CD1c-positive myeloid dendritic cell (primary cell): Measurements from ENCODE around the gene OBSCN.

Source experiments
- DNase-seq: peaks from one replicate; pipeline ENCODE4 v3.0.0-alpha.2; 2016; ENCODE audit errors: extremely low spot score

Gene OBSCN

DNA sequence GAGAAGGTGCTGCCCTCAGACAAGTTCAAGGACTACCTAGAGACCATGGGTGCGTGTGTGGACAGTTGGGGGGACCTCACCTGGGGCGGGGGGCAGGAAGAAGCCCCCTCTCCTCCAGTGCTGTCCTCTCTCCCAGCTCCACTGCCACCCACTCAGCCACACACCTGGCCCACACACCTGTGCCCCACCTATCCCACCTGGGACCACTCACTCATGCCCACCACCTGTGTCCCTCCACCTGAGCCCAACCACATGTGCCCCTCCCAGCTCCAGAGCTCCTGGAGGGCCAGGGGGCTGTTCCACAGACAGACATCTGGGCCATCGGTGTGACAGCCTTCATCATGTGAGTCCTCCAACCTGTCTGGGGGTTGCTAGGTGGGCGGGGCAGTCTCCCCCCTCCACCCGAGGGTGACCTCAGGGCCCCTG is 169.8 kb downstream of the OBSCN start:
- no peak for DNase-seq

DNA sequence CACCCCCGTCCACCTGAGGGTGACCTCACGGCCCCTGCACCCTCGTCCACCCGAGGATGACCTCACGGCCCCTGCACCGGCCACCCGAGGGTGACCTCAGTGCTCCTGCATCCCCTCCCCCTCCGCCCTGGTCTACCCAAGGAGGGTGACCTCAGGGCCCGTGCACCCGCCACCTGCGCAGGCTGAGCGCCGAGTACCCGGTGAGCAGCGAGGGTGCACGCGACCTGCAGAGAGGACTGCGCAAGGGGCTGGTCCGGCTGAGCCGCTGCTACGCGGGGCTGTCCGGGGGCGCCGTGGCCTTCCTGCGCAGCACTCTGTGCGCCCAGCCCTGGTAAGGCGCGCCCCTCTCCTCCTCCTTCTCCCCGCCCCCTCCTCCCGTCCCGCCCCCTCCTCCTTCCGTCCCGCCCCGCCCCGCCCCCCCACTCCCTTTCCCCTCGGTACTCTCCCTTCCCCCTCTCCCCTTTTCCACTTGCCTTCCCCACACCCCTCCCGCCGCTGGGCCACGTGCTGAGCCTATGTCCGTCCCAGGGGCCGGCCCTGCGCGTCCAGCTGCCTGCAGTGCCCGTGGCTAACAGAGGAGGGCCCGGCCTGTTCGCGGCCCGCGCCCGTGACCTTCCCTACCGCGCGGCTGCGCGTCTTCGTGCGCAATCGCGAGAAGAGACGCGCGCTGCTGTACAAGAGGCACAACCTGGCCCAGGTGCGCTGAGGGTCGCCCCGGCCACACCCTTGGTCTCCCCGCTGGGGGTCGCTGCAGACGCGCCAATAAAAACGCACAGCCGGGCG is 170.4 kb downstream of the OBSCN start:
- peak; percentile 17 for DNase-seq

DNA sequence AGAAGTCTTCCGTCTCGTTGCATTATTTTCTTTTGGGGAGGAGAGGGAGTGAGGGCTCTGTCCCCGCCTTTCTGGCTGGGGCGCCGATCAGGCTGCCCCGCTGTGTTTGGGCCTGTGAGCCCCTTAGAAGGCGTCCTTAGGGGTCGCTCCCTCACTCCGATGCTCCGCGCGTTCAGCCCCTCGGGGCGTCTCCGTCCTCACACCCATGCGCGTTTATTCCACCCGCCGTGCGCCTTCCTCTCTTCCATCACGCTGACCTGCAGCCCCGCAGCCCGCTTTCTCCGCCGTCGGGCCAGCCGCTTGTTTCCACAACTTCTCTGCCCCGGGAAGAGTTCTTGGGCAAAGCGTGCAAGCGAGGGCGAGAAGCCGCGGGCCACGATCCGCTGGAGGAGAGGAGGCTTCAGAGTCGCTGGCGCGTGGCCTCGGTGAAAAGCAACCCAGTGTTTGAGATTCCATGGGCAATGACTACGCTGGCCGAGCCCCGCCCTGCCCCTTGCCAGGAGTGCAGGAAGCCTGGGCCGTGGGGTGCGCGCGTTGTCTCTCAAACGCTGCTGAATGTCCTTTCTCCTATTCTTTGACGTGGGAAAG is 171.1 kb downstream of the OBSCN start:
- no peak for DNase-seq

DNA sequence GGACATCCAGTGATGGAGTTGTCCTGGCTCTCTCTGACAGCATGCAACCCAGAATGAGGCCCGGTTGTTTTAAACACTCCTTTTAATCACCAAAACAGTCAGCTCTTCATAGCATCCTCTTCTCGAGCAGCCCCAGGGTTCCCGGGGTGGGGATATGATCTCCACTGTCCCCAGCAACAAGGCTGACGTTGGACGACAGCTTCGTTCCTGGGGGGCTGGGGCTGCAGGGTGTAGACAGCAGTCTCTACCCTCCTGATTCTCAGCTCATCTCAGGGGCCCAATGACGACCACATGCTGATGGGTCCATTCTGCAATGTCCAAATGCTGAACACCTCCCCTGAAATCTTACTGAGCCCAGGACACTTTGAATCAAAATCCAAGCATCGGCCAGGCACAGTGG is 171.8 kb downstream of the OBSCN start:
- DNase-seq: no peak

DNA sequence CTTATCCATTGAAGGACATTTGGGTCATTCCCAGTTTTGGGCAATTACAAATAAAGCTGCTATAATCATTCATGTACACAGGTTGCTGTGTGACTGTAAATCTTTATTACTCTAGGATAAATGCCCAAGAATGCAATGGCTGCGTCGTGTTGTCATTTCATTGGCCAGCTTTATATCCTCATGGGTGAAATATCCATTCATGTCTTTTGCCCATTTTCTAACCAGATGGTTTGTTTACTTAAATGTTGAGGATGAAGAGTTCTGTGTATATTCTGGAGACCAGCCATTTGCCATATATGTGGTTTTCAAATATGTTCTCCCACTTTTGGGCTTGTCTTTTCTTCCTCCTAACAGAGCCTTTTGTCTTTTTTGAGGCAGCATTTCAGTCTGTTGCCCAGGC is 173.5 kb downstream of the OBSCN start:
- no peak for DNase-seq

DNA sequence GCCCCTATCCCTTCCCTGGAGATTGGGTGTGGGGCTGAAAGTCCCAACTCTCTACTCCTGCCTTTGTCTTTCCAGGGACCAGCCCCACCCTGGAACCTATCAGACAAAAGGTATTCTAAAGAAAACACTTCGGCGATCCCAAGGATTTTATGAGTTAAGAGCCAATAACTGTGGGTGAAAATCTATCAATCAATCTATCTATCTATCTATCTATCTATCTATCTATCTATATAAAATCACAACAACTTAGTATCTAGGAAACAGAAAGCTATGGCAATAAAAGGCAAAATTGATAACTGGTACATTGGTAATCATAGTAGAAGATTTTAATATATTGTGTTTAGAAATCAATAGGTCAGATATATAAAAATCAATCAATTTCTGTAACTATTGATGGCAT is 175.9 kb downstream of the OBSCN start:
- no peak for DNase-seq

DNA sequence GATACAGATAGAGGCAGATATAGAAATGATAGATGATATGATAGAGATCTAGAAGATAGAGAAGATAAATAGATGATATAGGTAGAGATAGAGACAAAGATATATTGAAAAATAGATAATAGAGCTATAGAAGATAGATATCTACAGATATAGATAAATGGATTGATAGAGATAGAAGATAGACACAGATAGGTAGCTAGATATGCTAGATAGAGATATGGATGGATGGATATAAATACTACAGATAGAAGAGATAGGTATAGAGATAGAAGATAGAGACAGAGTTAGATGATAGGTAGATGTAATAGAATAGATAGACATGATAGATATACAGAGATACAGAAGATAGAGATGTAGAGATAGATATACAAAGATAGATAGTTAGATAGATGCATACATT is 177.4 kb downstream of the OBSCN start:
- no peak for DNase-seq

DNA sequence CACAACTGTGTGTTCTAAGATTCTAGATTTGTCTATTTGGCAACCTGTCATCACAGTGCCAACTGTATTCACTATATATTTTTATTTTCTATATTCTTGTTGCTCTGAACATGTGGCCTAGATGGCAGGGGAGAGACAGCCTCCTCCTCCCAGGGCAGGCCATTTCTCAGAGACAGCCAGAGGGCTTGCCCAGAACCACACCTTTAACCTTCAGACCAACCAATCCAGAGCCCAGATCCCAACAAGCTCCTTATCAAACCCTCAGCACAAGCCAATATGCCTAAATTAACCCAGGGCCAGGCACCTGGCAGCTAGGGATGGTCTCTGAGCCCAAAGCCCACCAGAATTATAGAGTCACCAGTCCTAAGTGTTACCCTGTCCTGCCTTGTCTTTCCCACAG is 179.5 kb downstream of the OBSCN start:
- no peak for DNase-seq

DNA sequence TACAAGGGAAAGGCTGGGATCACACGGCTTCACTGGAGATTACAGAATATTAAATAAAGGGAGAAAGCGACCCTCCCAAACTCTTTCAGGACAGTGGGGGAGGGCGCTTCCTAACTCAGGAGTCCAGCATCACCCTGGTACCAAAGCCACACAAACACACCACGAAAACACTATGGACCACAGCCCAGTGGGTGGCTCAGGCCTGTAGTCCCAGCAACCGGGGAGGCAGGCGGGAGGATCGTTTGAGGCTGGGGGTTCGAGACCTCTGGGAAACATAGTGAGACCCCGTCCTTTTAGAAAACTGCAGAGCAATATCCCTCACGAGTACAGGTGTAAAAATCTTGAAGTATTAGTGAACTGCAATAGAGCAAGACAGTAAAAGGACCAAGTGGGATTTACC is 182.8 kb downstream of the OBSCN start:
- no peak for DNase-seq

DNA sequence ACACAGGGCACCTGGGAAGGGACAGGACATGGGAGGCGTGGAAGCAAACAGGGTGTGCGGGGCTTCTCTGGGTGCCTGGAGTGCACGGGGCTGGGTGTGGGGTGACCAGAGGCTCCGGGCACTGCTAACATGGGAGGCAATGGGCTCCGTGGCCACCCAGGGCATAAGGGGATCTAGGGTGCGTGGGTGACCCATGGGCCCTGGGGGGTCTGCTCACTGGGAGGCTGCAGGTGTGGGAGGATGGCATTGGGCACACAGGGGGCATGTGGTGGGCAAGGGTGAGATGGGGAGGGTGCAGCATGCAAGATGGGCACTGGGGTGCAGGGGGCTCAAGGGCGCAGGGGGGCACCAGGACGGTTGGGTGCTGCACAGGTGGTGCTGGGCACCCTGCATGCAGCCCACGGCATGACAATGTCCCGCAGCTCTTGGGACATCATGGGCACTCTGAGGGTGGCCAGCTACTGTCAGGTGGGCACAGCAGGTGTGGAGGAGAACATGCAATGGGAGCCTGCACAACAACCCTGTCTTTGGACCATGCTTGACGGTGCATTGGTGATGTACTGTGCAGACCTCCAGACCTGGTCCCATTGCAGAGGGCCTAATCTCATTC is 183.7 kb downstream of the OBSCN start:
- no peak for DNase-seq

DNA sequence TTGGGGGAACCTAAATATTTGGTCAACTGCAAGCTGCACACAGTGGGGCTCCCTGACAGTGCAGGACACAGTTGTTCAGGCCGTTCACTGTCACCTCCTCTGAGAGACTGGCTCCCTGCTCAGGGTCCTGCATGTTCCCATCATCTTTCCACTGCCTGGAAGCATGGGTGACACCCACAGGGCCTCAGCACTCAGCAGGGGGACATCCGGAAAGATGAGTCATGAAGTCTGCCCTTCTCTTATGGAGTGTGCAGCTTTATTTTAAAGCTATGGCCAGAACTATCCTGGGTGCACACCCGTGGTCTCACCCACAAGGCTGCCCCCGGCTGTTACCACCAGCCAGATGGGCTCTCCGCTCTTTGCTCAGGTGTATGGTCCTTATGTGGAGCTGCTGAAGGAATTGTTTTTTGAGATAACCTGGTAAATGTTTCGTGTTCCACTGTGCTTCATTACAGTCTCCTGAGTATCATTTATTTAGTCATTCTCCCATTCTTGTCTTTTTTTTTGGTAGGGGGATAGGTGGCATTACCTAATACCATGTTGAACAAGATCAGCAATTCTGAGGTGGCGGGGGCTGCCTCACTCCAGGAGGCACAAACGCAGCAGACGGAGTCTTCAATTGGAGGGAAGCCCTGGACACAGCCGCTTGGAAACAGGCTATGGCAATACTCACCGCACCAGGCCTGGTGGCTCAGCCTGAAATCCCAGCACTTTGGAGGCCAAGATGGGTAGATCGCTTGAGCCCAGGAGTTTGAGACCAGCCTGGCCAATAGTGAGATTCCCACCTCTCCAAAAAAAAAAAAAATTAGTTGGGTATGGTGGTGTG is 184.5 kb downstream of the OBSCN start:
- DNase-seq: no peak

DNA sequence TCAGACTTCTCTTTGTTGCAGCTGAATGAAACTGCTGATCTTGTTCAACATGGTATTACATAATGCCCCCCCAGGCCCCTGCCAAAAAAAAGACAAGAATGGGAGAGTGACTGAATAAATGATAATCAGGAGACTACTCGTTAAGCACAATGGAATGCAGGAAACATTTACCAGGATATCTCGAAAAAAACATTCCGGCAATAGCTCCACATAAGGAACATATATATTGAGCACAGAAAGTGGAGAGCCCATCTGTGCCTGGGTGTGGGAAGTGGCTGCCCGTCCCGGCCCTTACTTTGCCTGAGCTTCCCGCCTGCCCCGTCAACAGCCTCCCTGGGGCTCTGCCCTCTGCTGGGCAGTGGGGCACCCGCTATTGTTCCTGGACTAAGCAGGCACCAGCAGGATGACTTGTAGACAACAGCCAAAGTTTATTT is 185.4 kb downstream of the OBSCN start:
- DNase-seq: no peak

DNA sequence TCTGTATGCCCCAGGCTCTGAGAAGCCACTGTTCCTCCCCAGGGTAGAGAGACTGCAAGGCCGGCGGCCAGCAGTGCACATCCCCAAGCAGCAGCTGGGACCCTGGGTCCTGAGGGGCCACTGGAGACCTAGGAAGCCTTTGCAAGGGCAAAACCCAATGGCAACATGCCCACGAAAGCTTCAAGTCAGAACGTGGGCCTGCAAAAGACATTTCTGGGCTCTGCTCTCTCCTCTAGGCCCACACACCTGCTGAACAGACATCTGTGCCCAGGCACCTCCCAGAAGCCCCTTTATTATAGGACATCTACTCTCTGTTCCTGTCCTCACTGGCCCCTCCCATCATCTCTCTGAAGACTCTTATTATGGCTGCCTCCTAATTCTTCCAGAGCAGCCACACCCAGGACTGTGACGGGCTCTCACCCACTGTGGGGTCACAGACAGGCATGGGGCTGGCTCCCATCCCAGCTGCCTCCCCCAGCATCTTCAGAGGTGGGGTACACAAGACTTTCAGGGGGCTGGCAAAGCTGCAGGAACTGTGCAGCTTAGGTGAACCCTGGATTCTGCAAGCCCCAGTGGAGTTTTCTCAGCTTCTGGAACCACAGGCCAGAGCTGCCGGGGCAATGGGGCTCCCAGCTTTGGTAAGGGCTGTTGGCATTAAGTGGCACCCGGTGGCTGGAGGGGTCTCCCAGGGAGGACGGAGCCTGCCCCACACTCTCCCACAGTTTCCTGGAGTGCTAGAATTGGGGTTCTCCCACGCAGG is 186.1 kb downstream of the OBSCN start:
- no peak for DNase-seq

DNA sequence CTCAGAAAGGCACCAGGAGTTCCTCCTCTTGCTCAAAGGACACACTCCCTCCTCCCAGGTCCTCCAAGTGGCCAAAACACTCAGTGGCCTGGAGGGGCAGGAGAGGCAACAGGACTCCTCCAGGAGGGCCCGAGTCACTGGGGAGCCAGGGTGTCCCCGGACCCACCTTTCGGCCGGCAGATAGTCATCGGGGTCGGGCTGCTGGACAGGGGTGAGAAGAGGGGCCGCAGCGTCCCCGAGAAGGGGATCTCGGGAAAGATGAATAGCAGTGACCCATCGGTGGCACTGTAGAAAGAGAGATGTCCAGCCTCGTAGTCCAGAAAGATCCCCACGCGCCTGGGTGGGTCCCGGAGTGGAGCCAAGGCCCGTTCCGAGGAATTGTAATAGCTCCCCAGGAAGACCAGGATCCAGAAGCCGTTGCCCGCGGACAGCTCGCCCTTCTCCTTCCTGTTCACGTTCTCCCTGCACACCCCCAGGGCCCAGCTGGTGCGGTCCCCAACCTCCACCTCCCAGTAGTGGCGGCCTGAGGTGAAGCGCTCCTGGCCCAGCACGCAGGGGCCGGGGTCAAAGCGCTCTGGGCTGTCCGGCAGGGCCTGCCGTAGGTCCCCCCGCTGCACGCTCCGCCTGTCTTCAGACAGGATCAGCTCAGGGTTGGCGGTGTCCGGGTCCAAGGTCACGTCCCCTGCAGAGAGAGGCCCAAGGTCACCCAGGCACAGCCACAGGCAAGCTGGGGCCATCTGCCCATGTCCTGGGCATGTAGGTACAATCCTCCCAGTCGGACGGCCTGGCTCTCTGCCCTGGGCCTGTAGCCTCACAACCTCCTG is 186.9 kb downstream of the OBSCN start:
- DNase-seq: no peak

DNA sequence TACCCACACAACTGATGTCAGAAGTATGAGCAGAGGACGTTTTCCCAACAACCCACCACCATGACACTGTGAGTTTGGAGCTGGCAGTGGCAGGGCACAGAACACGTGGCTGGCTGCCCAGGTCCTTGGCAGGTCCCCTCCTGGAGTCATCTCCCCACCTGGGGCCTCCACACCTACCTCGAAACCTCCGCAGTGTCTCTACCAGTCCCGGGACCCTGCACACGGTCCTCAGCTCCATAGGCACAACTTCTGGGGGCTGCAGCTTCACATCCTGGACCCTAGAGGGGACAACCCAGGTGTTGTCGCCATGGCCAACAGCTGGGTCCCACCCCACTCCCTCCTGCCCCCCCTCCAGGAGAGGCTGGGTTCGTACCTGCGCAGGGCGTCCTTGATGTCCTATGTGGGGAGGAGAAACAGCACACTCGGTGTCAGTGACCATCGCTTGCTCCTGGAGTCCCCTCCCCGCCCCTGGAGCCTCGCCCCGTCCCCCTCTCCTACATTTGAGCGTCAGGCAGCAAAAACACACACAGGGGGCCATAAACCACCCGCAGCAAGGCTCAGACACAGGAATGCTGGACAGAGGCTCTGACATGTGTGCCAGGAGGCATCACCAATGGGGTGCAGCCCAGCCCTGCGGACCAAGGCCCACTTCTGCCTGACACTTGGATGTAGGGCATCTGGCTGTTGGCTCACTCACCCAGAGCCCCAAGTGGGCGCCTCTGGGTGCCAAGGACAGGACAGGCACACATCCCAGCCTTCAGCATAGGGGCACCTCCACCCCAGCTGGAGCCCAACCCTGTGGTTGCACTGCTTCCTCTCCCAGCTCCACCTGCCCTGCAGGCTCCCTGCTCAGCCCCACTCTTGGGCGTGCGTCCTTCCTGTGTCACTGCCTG is 189.2 kb downstream of the OBSCN start:
- DNase-seq: no peak

DNA sequence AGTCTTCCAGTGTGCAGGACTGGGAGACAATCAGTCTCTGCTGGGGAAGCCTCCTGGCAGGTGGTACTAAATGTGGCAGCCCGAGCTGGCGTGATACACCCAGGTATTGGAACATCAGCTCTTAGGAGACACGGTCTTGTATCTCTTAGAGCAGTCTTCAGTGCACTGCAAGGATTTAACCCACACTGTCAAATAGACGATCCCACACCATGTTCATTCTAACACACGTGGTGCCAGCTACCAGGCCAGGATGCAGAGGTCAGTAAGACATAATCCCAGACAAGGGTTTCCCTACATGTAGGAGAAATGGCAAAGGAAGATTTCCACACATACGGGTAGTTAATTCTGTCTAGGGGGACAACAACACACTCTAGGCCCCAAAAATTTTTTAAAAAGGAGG is 190.1 kb downstream of the OBSCN start:
- no peak for DNase-seq

DNA sequence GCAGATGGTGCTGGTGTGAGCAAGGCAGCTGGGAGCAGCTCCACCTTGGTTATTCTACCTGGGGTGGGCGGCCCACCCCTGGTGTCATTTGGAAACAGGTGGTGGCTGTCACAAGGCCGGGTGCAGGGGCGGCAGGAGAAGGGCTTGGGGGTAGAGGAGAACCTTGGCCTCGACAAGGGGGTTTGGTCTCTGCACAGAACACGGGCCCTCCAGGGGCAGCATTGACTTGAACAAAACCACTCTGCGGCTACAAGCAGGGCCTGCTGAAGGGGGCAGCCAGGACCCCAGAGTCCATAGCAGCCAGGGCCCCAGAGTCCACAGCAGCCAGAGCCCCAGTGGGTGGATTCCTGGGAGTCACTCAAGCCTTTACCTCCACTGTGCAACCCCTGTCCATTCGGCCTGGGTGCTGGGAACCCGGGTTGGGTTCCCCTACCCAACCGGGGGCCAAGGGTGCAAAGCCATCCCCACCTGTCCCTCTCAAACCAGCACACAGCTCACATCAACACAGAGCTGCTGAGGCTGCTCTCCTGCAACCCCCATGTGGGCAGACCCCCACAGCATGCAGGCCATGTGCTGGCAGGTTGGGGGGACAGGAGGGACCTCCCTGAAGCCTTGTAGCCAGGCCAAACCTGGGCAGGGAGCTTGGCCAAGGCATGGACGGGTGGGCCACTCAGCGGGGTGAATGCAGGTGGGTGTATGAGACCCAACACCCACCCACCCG is 191.1 kb downstream of the OBSCN start:
- DNase-seq: no peak

DNA sequence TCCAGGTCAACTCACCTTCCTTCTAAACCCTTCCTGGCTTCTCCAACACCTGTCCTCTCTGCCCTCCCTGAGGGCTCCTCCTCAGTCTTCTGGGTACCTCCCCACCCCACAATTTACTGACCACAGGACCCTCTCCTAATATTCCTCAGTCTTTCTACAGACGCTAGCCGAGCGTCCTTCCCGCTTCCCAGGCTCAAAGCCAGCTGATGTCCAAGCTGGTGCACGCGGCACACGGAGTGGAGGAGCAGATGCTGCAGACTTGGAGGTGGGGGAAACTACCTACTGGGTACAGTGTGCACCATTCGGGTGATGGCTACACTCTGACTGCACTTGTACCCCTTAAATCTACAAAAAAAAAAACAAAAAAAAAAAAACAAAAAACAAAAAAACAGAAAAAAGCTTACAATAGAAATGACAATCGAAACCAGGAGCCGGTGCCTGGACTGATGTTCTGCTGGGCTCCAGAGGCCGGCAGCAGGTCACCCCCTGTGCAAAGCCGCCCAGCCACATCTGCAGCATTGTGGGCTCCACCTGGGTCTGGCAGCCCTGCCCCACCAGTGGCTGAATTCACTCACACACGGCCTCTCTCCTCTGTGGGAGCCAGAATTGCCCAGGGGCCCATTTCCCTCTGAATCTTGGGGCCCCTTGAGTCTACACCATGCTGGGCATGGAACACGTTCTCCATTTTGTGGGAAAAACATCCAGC is 191.8 kb downstream of the OBSCN start:
- no peak for DNase-seq
